ENCODE measurements around the gene MTHFSD.

The MTHFSD gene

GRCh38 chr16:86513471-86514277, 41.4 kb downstream of the MTHFSD start:
- DNase-seq (ENCODE audit: extremely low read depth, low read depth): no peak
- TF ChIP-seq CTCF (IDR thresholded peaks at IDR 0.05; ENCODE audit: low read depth, low read length): no peak

- no peak for DNase-seq (ENCODE audit: extremely low read depth, low read depth)
- no peak; the same call in 1 of the 2 replicates for TF ChIP-seq CTCF (IDR thresholded peaks at IDR 0.05; ENCODE audit: low read depth, low read length)
Observed at GRCh38 chr16:86512860-86513470, 42.1 kb downstream of the MTHFSD start.

GRCh38 chr16:86512301-86512859, 42.7 kb downstream of the MTHFSD start:
- TF ChIP-seq CTCF (IDR thresholded peaks at IDR 0.05; ENCODE audit: low read depth, low read length): no peak
- no peak for DNase-seq (ENCODE audit: extremely low read depth, low read depth)

GRCh38 chr16:86511317-86512161, 43.5 kb downstream of the MTHFSD start:
- TF ChIP-seq CTCF (IDR thresholded peaks at IDR 0.05; ENCODE audit: low read depth, low read length): no peak
- no peak for DNase-seq (ENCODE audit: extremely low read depth, low read depth)

- TF ChIP-seq CTCF (IDR thresholded peaks at IDR 0.05; ENCODE audit: low read depth, low read length): no peak
- DNase-seq (ENCODE audit: extremely low read depth, low read depth): no peak
Observed at GRCh38 chr16:86510465-86511261, 44.4 kb downstream of the MTHFSD start, which contains the start of gene FOXF1. Gene FOXF1 (plus strand): TSS chr16:86510527. CDS start chr16:86510570, 43 bp downstream.

- DNase-seq (ENCODE audit: extremely low read depth, low read depth): peak; percentile 90
- TF ChIP-seq CTCF (IDR thresholded peaks at IDR 0.05; ENCODE audit: low read depth, low read length): peak; percentile 3
Observed at GRCh38 chr16:86509759-86510464, 45.1 kb downstream of the MTHFSD start.
